Fibroblast of pulmonary artery (primary cell): ENCODE data around the gene PFN1.
A peak's percentile ranks its signal among the peaks of the same experiment; 100 is the strongest.

Experiments used
- DNase-seq: peaks from one replicate; pipeline ENCODE4 v3.0.0-alpha.2; 2010; ENCODE audit warnings: low read depth
- H3K4me3 ChIP-seq: replicated peaks from 2 replicates; pipeline ENCODE4 v1.5.1; 2011; ENCODE audit warnings: low read depth, mild to moderate bottlenecking, control low read depth, low read length, moderate library complexity
- TF ChIP-seq, protein P1 (sequence below): IDR thresholded peaks from 2 replicates; pipeline ENCODE4 v1.5.1; 2011; ENCODE audit warnings: mild to moderate bottlenecking, control low read depth, low read length, inconsistent platforms; ENCODE audit errors: missing control alignments

Gene PFN1

GRCh38 chr17:4967539-4968485 is 19.5 kb upstream of the PFN1 start, which contains the start of gene SPAG7:
Gene SPAG7, minus strand, starts transcription at chr17:4967817. Its CDS starts 13 bp downstream, at chr17:4967804.
- peak within 1 kb of the TSS; percentile 94 for H3K4me3 ChIP-seq
- peak; percentile 99 for DNase-seq
- TF ChIP-seq, protein P1, sequence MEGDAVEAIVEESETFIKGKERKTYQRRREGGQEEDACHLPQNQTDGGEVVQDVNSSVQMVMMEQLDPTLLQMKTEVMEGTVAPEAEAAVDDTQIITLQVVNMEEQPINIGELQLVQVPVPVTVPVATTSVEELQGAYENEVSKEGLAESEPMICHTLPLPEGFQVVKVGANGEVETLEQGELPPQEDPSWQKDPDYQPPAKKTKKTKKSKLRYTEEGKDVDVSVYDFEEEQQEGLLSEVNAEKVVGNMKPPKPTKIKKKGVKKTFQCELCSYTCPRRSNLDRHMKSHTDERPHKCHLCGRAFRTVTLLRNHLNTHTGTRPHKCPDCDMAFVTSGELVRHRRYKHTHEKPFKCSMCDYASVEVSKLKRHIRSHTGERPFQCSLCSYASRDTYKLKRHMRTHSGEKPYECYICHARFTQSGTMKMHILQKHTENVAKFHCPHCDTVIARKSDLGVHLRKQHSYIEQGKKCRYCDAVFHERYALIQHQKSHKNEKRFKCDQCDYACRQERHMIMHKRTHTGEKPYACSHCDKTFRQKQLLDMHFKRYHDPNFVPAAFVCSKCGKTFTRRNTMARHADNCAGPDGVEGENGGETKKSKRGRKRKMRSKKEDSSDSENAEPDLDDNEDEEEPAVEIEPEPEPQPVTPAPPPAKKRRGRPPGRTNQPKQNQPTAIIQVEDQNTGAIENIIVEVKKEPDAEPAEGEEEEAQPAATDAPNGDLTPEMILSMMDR, result no peak

- TF ChIP-seq, protein P1, result no peak
- DNase-seq, result peak; percentile 100
- peak overlapping the region; percentile 94 for H3K4me3 ChIP-seq
Measured at GRCh38 chr17:4966844-4967538, 18.7 kb upstream of the PFN1 start.

DNA sequence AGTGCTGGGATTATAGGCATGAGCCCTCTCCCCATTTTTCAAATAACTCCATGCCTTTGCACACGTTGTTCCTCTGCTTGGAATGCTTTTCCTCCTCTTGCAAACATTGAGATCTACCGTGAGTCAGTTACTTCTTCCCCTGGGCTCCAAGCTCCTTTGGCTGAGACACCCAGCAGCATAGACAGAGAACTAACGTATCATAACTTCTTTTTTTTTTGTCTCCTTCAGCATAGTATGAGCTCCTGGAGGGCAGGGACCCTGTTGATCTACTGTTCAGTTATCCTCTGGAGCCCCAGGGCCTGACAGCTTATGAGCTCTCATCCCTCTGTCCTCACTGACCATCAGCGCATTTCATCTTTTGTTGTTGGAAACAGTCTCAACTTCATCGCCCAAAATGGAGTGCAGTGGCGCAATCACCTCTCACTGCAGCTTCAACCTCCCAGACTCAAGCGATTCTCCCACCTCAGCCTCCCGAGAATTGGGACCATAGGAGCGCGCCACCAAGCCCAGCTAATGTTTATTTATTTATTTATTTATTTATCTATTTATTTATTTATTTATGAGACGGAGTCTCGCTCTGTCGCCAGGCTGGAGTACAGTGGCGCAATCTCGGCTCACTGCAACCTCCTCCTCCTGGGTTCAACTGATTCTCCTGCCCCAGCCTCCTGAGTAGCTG is 17.1 kb upstream of the PFN1 start:
- TF ChIP-seq, protein P1, result no peak
- H3K4me3 ChIP-seq, result no peak overlapping the region
- no peak for DNase-seq

DNA sequence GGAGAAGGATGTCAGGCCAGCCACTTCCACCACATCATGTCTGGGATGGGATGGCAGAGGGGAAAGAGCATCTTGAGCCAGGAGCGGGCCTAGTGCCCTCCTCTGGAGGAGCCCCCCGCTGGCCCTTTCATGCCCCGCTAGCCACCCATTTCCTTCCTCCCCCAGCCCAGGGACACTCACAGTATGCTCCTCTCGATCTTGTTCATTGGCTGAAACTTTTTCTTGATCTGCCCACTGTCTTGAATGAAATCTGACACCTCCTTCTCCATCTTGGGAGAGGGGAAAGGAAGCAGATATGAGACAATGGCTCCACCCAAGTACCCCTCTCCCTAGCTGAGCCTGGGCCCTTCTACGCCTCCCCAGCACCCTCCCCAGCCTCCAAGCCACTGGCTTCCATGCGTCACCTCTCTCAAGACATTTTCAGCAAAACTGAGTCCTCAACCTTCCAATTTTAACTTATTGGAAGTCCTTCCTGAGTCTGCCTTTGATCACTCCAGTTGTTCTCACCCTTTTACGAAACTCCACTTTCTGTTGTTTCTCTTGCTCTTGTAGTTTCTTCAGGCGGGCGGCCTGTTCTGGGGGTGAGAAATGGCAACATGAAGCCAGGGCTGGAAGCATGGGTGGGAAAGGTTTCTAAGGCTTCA is 12.1 kb upstream of the PFN1 start:
- no peak for DNase-seq
- no peak overlapping the region for H3K4me3 ChIP-seq
- TF ChIP-seq, protein P1, result no peak

- no peak overlapping the region for H3K4me3 ChIP-seq
- no peak for DNase-seq
- TF ChIP-seq, protein P1, result no peak
Measured at GRCh38 chr17:4959261-4959965, 11.1 kb upstream of the PFN1 start.

GRCh38 chr17:4958102-4958501 is 9.8 kb upstream of the PFN1 start:
- no peak overlapping the region for H3K4me3 ChIP-seq
- TF ChIP-seq, protein P1, result no peak
- DNase-seq, result no peak
